ENCODE data around the gene SMU1. TPM values are rescaled to one million over a fixed set of nuclear protein-coding genes. Genes with fewer than 3 reads are reported as not detected.

Gene SMU1
- total and polyA plus RNA-seq, 2 of the 13 experiments (the other 11 are each of a cell fraction or from before 2014, with no cell fraction given) = 12.9 to 36.6 TPM

GRCh38 chr9:32991897-32992594 is 84.4 kb downstream of the SMU1 start:
- Histone ChIP-seq H3K27ac (ENCODE audit: extremely low read length, insufficient read depth, low read length) (no peak overlapping the region), H3K27me3 (ENCODE audit: control insufficient read depth in 1 of 2, insufficient read depth in 2 of 2, low read length in 2 of 2) (no peaks in the 10 kb centered on the region), H3K4me3 (replicated peaks in 1 of 3; ENCODE audit: insufficient read depth in 1 of 3, low read depth in 2 of 3, low read length in 3 of 3) (no peak overlapping the region), H3K36me3 (replicated peaks in 1 of 2; ENCODE audit: control insufficient read depth in 1 of 2, insufficient read depth in 2 of 2, low read length in 2 of 2) (peaks cover 14 to 48% of the 10 kb centered on the region in 2 experiments), H3K9ac (ENCODE audit: insufficient read depth, low read depth, low read length) (no peak overlapping the region), H3K4me1 (ENCODE audit: insufficient read depth, low read length) (no peaks in the 10 kb centered on the region), H4K20me1 (ENCODE audit: insufficient read depth, low read length) (no peaks in the 10 kb centered on the region; the same call in 1 of the 2 replicates), H2AFZ (ENCODE audit: low read length) (no peak overlapping the region), H3K9me3 (ENCODE audit: low read length) (no peaks in the 10 kb centered on the region), H3K4me2 (ENCODE audit: low read depth, low read length) (no peak overlapping the region), H3K79me2 (ENCODE audit: insufficient read depth, low read length) (peaks cover 22% of the 10 kb centered on the region)
- no peak for DNase-seq (ENCODE audit: low spot score)
- ChIA-PET POLR2A (interaction anchor here (0.5 kb wide), 1 partner anchor 9 kb away, joined by 3 read pairs; no protein-coding TSS in a partner anchor), CTCF (ENCODE audit: low intra/inter-chr PET ratio, low total read pairs) (no interaction called here)
- intact Hi-C loops (cut with micrococcal nuclease; ENCODE audit: unreplicated experiment) = no loop called here
- ATAC-seq = no peak
- TF ChIP-seq FLYWCH1 (CRISPR knock-in tag; IDR thresholded peaks at IDR 0.05) (no peak), ZNF225 (CRISPR knock-in tag; IDR thresholded peaks at IDR 0.05) (no peak)
- no peak for FAIRE-seq
- 95% methylated on average over 6 of the region's 6 CpGs for WGBS (ENCODE audit: low lambda C conversion rate)
- in situ Hi-C loops (cut with HindIII; ENCODE audit: extremely low pct_ligation_motif_present, low pct_unique_long_range_greater_than_20kb) = no loop called here
- BruUV-seq (replicated peaks) = no TSS peak

Other genes starting within 250 kb of the SMU1 start
- 44.9 and 54.0 TPM in 2 replicates for gene APTX, start 75.0 kb downstream of the SMU1 start, total RNA-seq (2016; rRNA removed; fragmentation: Illumina TruSeq; extraction: Trizol)
- gene APTX, start 75.0 kb downstream of the SMU1 start, polyA plus RNA-seq (2011; rRNA removed) = 22.4 and 23.1 TPM in 2 replicates
- 306 and 476 TPM in 2 replicates for gene DNAJA1, start 51.4 kb downstream of the SMU1 start, total RNA-seq (2016; rRNA removed; fragmentation: Illumina TruSeq; extraction: Trizol)
- 95.9 and 102 TPM in 2 replicates for gene DNAJA1, start 51.4 kb downstream of the SMU1 start, polyA plus RNA-seq (2011; rRNA removed)
- 15.7 TPM in 2 replicates for gene B4GALT1, start 90.7 kb upstream of the SMU1 start, total RNA-seq (2016; rRNA removed; fragmentation: Illumina TruSeq; extraction: Trizol)
- gene B4GALT1, start 90.7 kb upstream of the SMU1 start, polyA plus RNA-seq (2011; rRNA removed) = 33.5 and 37.5 TPM in 2 replicates
- 0.53 and 0.98 TPM in 2 replicates for gene SPINK4, start 163.5 kb upstream of the SMU1 start, total RNA-seq (2016; rRNA removed; fragmentation: Illumina TruSeq; extraction: Trizol)
- 2.0 and 3.4 TPM in 2 replicates for gene SPINK4, start 163.5 kb upstream of the SMU1 start, polyA plus RNA-seq (2011; rRNA removed)
- 52.8 and 59.5 TPM in 2 replicates for gene BAG1, start 188.0 kb upstream of the SMU1 start, total RNA-seq (2016; rRNA removed; fragmentation: Illumina TruSeq; extraction: Trizol)
- gene BAG1, start 188.0 kb upstream of the SMU1 start, polyA plus RNA-seq (2011; rRNA removed) = 18.7 and 23.1 TPM in 2 replicates
- gene CHMP5, start 188.4 kb upstream of the SMU1 start, total RNA-seq (2016; rRNA removed; fragmentation: Illumina TruSeq; extraction: Trizol) = 57.3 and 91.4 TPM in 2 replicates
- 36.1 and 46.0 TPM in 2 replicates for gene CHMP5, start 188.4 kb upstream of the SMU1 start, polyA plus RNA-seq (2011; rRNA removed)
- gene NFX1, start 213.8 kb upstream of the SMU1 start, total RNA-seq (2016; rRNA removed; fragmentation: Illumina TruSeq; extraction: Trizol) = 27.5 and 29.6 TPM in 2 replicates
- gene NFX1, start 213.8 kb upstream of the SMU1 start, polyA plus RNA-seq (2011; rRNA removed) = 23.5 and 23.9 TPM in 2 replicates